Measurements from ENCODE around the gene FBXO15. TPM values are rescaled to one million over a fixed set of nuclear protein-coding genes. Genes with fewer than 3 reads are reported as not detected.

The FBXO15 gene
- total RNA-seq, 1 donor from 2014 or later = 4.2 TPM

DNA sequence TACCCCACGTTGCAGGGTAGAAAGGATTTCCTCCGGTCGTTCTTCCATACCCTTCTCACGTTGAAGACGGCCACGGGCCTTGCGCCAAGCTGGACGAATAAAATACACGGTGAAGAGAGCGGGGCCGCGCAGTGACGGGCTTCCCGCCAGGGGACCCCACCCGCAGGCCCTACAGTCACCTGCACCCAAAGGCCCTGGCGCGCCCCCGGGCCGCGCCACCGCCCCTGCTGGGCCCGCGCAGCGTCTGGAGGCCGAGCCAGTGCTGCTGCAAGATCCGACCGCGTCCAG, 199 bp downstream of the FBXO15 start:
- DNase-seq = no peak
- H3K27me3 ChIP-seq (ENCODE audit: low read depth) = no peaks in the 10 kb centered on the region
- ATAC-seq = no peak
- intact Hi-C loops (cut with DNase I) = no loop called here
- H3K4me3 ChIP-seq = peak overlapping the region; percentile 71
- peak overlapping the region; percentile 93 for H3K27ac ChIP-seq
- H3K36me3 ChIP-seq = peaks cover 11% of the 10 kb centered on the region
- TF ChIP-seq, protein P1, sequence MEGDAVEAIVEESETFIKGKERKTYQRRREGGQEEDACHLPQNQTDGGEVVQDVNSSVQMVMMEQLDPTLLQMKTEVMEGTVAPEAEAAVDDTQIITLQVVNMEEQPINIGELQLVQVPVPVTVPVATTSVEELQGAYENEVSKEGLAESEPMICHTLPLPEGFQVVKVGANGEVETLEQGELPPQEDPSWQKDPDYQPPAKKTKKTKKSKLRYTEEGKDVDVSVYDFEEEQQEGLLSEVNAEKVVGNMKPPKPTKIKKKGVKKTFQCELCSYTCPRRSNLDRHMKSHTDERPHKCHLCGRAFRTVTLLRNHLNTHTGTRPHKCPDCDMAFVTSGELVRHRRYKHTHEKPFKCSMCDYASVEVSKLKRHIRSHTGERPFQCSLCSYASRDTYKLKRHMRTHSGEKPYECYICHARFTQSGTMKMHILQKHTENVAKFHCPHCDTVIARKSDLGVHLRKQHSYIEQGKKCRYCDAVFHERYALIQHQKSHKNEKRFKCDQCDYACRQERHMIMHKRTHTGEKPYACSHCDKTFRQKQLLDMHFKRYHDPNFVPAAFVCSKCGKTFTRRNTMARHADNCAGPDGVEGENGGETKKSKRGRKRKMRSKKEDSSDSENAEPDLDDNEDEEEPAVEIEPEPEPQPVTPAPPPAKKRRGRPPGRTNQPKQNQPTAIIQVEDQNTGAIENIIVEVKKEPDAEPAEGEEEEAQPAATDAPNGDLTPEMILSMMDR (IDR thresholded peaks at IDR 0.05) = no peak
- peaks cover 24% of the 10 kb centered on the region for H3K4me1 ChIP-seq
- no peaks in the 10 kb centered on the region for H3K9me3 ChIP-seq

DNA sequence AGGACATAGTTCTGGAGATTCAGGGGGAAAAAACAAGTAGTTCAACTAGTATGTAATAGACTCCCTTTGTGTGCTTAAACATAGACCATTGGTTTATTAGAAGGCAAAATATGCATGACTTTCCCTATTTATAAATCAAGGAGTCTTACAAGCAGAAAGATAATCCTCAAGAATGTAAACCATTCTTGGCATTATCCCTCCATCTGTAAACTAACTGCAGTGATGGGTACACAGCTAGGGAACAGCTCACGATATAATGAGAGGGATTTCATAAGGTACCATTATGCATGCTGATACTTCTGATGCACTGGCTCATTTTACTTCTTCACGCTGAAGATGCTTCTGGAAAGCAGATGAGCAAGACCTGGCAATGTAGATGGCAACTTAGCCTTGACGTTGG, 878 bp downstream of the FBXO15 start:
- Histone ChIP-seq H3K27me3 (ENCODE audit: low read depth) (no peaks in the 10 kb centered on the region), H3K9me3 (no peaks in the 10 kb centered on the region), H3K27ac (no peak overlapping the region), H3K4me1 (peaks cover 24% of the 10 kb centered on the region), H3K36me3 (peaks cover 11% of the 10 kb centered on the region), H3K4me3 (peak overlapping the region; percentile 71)
- TF ChIP-seq, protein P1 (IDR thresholded peaks at IDR 0.05) = no peak
- no peak for ATAC-seq
- intact Hi-C loops (cut with DNase I) = no loop called here
- DNase-seq = no peak

DNA sequence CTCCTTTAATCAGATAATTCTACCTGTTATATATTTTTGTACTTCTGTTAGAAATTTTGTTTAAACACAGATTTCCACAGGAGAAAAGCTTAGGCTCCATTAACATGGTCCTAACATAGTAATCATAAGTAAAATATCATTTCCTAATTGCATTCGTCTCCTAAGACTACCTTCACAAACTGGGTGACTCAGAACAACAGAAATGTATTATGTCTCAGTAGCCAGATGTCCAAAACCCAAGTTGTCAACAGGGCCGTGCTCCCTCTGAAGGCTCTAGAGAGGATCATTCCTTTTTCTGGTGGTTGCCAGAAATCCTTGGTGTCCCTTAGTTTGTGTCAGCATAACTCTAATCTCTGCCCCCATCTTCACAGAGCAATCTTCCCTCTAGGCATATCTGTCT, 5.4 kb downstream of the FBXO15 start:
- ATAC-seq = no peak
- intact Hi-C loops (cut with DNase I) = no loop called here
- H3K27ac ChIP-seq = no peak overlapping the region

DNA sequence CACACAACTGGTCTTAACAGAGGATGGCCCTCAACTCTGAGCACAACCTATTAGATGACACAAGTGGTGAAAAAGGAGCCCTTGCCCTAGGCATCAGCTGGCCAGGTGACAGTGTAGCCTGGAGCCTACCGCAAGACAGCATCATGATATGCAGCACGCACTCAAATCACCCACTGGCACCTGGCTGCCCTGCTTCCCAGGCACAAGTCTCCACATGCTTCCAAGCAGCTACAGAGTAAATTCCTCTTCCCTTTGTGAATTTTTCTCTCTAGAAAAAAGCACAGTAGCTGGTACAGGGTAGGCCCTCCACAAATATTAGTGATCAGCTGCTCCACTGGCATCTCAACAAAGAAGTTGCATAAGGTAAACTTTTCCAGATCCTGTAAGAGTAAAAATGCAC, 6.0 kb downstream of the FBXO15 start:
- Histone ChIP-seq H3K27ac (no peak overlapping the region), H3K4me3 (no peak overlapping the region), H3K36me3 (no peaks in the 10 kb centered on the region), H3K4me1 (no peaks in the 10 kb centered on the region), H3K27me3 (ENCODE audit: low read depth) (no peaks in the 10 kb centered on the region), H3K9me3 (no peaks in the 10 kb centered on the region)
- intact Hi-C loops (cut with DNase I) = no loop called here
- no peak for DNase-seq
- no peak for ATAC-seq
- TF ChIP-seq, protein P1 (IDR thresholded peaks at IDR 0.05) = no peak

More for the DNA sequence above, 5.4 kb downstream of the FBXO15 start:
- Histone ChIP-seq H3K4me1 (peaks cover 6% of the 10 kb centered on the region), H3K36me3 (no peaks in the 10 kb centered on the region), H3K27me3 (ENCODE audit: low read depth) (no peaks in the 10 kb centered on the region), H3K4me3 (no peak overlapping the region), H3K9me3 (no peaks in the 10 kb centered on the region)
- TF ChIP-seq, protein P1 (IDR thresholded peaks at IDR 0.05) = no peak
- DNase-seq = no peak

DNA sequence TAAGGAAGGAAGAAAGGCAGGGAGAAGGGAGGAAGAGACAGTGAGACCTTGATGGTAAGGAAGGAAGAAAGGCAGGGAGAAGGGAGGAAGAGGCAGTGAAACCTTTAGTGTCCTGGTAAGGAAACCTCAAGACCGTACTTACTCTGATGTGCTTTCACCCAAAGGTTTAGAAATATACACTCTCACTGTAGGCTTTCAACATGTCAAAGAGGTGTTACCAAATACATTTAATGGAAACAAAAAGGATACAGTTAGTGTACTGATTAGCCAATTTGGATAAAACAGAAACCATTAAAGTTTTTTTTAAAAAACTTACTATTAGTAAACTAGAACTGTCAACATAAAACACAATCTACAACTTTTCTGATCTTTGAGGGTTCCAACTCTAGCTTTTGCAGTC, 7.1 kb downstream of the FBXO15 start:
- no peak for ATAC-seq

More for the DNA sequence above, 7.1 kb downstream of the FBXO15 start:
- H3K4me1 ChIP-seq = no peaks in the 10 kb centered on the region
- no peak overlapping the region for H3K4me3 ChIP-seq
- no peaks in the 10 kb centered on the region for H3K9me3 ChIP-seq
- no peak for DNase-seq
- no peak overlapping the region for H3K27ac ChIP-seq
- no peaks in the 10 kb centered on the region for H3K27me3 ChIP-seq (ENCODE audit: low read depth)
- no peaks in the 10 kb centered on the region for H3K36me3 ChIP-seq
- intact Hi-C loops (cut with DNase I) = no loop called here
- TF ChIP-seq, protein P1 (IDR thresholded peaks at IDR 0.05) = no peak

Data from lower lobe of right lung (tissue), 2 donors.